SU-DHL-6 (cell line): ENCODE data around the gene COX15.

Source experiments
- CTCF ChIP-seq: fragments of 200-600 bp; sonication (generic); IDR thresholded peaks from one replicate; pipeline ENCODE4 v1.5.1; 2017; ENCODE audit warnings: antibody characterized with exemption, mild to moderate bottlenecking, low read length, moderate library complexity; ENCODE audit not compliant: insufficient read depth, poor library complexity, severe bottlenecking
- EZH2phosphoT487 ChIP-seq: fragments of 200-600 bp; sonication (generic), shearing (Covaris generic); conservative IDR thresholded peaks from 2 replicates; pipeline ENCODE4 v1.6.1; 2018; ENCODE audit warnings: mild to moderate bottlenecking, antibody characterized with exemption, low read length, moderate library complexity, mixed read lengths

- TF ChIP-seq CTCF (no peak), EZH2phosphoT487 (no peak)
Measured at GRCh38 chr10:99775850-99776249, 43.9 kb upstream of the COX15 start.
